HG02798 (cell line): ENCODE measurements around the gene OTX2.

Experiments
- ATAC-seq: cut with Tn5 transposase; IDR thresholded peaks from one replicate; pipeline ENCODE4 v1.9.1; 2021; ENCODE audit warnings: mild to moderate bottlenecking; ENCODE audit not compliant: unreplicated experiment, poor library complexity

Gene OTX2

DNA sequence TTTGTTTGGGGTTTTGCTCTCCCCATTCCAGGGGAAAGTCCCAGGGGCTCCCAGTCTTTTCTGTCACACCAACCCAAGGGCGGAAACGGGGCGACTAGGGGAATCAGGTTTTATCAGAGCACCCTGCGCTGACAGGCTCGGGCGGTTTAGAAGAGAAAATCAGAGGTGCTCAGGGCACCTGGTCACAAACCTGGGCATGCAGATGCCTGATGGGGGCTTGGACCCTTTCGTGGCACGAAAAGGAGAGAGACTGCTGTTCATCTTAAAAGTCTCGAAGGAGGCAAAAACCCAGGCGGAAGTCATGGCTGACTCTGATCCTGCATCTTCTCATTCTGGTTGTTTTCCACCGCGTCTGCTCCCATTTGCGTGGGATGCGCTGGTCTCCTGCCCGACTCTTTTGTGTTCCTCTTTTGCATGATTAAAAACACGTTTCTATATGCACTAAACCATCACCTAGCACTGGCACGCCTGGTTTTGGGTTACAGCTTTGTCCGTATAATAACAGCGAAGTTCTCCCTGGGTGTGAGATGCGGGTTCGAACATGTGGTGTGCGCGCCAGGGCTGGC lies 13.2 kb downstream of the OTX2 start:
- ATAC-seq: no peak

DNA sequence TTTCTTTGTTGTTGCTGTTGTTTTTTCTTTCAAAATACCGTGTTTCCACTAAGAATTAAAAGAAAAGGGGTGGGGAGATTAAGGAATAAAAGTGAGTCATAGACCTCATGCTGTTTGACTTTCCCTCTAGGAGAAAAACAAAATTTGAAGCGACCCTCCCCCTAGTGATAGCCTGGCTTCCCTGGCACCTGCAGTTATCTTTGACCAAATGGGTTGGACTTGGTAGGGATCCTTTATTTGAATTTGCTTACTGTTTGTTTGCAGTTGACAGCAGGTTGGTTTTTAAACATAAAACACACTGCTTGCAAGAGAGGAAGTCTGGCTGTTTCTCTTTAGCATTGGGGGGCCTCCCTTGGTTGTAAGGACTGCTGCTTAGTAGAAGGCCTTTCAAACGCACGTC lies 14.0 kb downstream of the OTX2 start:
- ATAC-seq: no peak

- ATAC-seq: no peak
Observed at GRCh38 chr14:56795284-56795622, 15.0 kb downstream of the OTX2 start.

DNA sequence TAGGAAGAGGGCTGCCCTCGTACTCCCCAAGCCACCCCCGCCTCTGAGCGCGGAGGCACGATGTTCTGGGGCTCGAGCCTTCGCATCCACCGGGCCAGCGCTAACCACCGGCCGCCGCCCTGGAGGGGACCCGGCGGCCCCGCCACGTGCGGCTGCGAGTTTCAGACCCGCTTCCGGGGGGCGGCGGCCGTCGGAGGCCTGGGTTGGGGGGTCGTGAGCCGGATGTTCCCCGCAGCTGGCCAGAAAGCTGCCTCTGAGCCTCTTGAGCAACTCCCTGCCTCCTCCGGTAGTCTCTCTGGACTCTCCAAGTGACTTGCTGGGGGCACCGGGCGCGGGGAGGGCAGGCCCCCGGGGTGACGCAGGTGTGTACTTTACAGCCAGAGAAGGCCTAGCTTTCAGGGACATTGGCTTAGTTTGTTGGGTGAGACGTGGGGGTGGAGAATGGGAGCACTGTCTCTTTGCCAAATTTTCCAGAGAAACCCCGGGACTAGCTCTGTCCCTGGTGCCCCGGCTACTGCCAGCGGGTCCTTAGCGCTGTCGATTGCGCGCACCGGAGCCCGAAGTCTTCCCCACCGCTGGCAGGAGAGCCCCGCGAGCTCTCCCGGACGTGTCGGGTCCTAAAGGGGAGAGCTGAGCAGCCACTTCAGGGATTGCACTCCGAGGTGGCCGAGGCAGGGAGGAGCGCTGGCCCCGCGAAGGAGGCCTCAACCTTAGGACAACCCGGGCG lies 15.6 kb downstream of the OTX2 start:
- ATAC-seq: no peak

GRCh38 chr14:56794088-56794556 lies 16.2 kb downstream of the OTX2 start:
- no peak for ATAC-seq

DNA sequence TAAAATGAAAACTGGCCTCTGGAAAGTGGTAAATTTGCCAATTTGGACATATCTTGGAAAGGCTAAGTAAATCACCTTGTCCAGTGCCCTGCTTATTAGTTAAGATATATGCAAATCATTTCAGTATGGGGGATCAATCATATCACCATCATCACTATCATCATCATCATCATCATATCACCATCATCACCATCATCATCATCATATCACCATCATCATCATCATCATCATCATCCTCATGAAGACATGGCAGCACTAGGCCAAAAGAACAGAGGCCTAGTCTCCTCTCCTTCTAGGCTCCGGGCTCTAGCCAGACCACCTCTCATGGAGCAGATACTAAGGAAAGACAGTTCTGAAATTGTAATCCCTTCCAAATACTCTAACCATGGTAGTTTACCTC lies 20.3 kb downstream of the OTX2 start:
- no peak for ATAC-seq

- no peak for ATAC-seq
Observed at GRCh38 chr14:56787530-56787929, 22.7 kb downstream of the OTX2 start.

- ATAC-seq: no peak
Observed at GRCh38 chr14:56782711-56783110, 27.6 kb downstream of the OTX2 start.

- ATAC-seq: no peak
Observed at GRCh38 chr14:56774503-56774902, 35.8 kb downstream of the OTX2 start.

DNA sequence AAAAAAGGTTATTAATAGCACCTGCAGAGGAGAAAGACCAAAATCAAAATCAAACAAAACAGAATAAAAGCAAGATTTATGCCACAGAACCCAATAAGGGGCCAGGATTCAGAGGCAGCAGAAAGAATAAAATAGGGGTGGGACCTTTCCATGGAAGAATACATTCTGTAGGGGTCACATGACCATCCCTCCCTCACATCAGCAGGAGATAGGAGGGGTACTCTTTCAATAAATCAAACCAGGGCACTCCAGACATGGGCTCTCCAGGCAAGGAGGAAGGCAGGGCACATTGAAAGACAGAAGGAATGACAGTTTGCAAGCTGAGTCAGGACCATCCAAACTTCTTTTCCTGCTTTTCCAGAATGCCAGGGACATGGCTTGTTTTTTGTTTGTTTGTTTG lies 39.8 kb downstream of the OTX2 start:
- no peak for ATAC-seq

DNA sequence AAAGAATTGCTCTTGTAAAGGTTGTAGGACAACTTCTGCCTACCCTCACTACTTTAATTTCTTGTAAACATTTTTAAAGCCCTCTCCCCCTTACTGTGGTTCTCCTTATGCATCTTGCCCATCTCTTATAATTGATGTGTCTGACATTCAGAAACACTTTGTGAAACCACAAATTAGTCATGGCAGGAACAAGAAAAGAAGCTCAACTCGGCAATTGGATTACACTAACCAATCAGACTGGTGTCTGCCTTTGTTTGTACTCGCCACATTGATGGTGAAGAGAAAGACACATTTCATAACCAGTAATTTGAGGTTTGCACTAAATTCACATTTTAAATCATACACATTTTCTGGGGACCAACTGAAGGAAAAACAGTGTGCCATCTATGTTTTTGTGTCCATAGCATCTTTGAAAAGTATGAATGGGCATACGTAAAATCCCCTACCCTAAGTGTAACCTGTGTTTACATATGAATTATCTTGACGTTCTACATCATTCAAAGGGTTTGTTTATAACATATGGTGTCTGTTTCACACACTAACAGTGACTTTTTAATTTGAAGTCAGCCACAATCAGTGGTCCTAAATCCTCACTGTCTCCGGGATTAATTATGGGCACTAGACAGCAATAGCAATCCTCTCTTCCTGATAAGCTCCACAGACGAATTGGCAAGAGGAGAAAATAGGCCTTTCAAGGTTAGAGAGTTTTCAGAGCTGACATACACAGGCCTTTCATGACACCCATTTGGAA lies 49.9 kb downstream of the OTX2 start:
- ATAC-seq: no peak

GRCh38 chr14:56759633-56760032 lies 50.6 kb downstream of the OTX2 start:
- ATAC-seq: no peak

DNA sequence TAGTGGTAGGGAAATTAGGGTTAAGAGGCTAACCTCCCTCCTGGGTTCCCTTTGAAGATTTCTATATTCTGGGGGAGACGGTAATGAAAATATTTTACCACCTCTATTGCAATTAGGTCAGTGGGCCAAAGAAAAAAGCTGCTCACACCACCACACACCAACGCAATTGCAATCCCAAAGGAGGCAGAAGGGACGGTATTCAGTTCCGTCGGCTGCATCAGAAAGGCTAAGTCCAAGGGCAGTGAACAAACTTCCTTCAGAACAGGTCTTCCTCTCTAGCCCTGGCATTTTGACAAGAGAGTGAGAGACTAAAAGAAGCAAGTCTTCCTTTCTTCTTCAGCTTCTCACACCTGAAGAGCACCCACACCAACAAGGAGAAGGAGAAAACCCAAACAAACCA lies 51.2 kb downstream of the OTX2 start:
- ATAC-seq: no peak

- ATAC-seq: no peak
Observed at GRCh38 chr14:56754921-56755320, 55.4 kb downstream of the OTX2 start.

GRCh38 chr14:56753396-56753795 lies 56.9 kb downstream of the OTX2 start:
- ATAC-seq: no peak

DNA sequence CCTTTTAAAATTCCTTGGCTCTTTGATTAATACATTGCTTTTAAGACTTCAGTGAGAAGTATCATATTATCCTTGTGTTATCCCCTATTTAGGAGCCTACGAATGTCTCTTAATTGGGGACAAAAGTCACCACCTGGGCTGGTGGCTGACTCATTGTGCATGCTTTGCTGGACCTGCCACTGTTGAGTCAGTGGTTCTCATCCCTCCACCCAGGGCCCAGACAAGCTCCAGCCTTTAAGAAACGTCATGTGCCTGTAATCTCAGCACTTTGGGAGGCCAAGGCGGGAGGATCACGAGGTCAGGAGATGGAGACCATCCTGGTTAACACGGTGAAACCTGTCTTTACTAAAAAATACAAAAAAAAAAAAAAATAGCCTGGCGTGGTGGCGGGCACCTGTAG lies 57.9 kb downstream of the OTX2 start:
- no peak for ATAC-seq

- no peak for ATAC-seq
Observed at GRCh38 chr14:56751471-56751870, 58.8 kb downstream of the OTX2 start.
